ENCODE results near the gene PTGIS.

The PTGIS gene

GRCh38 chr20:49592120-49592519, 24.2 kb upstream of the PTGIS start:
- no peak overlapping the region for H3K27ac ChIP-seq
- no peak for TF ChIP-seq ZFX (IDR thresholded peaks at IDR 0.05; ENCODE audit: borderline replicate concordance)
- TF ChIP-seq, protein P1, sequence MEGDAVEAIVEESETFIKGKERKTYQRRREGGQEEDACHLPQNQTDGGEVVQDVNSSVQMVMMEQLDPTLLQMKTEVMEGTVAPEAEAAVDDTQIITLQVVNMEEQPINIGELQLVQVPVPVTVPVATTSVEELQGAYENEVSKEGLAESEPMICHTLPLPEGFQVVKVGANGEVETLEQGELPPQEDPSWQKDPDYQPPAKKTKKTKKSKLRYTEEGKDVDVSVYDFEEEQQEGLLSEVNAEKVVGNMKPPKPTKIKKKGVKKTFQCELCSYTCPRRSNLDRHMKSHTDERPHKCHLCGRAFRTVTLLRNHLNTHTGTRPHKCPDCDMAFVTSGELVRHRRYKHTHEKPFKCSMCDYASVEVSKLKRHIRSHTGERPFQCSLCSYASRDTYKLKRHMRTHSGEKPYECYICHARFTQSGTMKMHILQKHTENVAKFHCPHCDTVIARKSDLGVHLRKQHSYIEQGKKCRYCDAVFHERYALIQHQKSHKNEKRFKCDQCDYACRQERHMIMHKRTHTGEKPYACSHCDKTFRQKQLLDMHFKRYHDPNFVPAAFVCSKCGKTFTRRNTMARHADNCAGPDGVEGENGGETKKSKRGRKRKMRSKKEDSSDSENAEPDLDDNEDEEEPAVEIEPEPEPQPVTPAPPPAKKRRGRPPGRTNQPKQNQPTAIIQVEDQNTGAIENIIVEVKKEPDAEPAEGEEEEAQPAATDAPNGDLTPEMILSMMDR (IDR thresholded peaks at IDR 0.05): no peak

DNA sequence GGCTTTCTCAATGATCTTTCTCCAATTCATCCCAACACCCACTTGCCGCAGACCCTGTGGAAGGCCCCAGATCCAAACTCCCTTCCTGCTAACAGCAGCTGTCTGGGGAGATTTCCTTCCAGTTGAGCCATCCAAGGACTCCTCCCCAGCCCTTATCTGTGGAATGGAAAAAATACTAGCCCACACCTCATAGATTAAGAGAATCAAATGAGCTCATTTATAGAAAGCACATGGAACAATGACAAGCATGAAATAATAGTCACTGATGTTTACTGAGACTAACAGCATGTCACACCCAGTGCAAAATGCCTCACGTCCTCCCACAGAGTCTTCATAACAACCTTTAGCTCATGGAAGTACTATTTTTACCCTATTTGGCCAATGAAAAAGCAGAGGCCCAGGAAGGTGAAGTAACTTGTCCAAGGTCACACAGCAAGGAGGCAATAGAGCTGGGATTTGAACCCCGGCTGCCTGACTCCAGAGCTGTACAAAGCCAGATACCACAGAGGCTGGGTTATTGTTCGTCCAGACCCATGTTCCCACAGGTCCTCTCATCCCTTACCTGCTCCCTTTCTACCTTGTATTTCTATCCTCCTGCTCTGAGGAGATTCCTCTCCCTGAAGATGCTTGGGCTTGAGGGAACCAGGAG, 23.4 kb upstream of the PTGIS start:
- TF ChIP-seq, protein P1 (IDR thresholded peaks at IDR 0.05): no peak
- TF ChIP-seq ZFX (IDR thresholded peaks at IDR 0.05; ENCODE audit: borderline replicate concordance): no peak
- no peak overlapping the region for H3K27ac ChIP-seq

- no peak for TF ChIP-seq ZFX (IDR thresholded peaks at IDR 0.05; ENCODE audit: borderline replicate concordance)
- TF ChIP-seq, protein P1 (IDR thresholded peaks at IDR 0.05): no peak
- no peak overlapping the region for H3K27ac ChIP-seq
Observed at GRCh38 chr20:49590163-49591017, 22.5 kb upstream of the PTGIS start.

- no peak for TF ChIP-seq ZFX (IDR thresholded peaks at IDR 0.05; ENCODE audit: borderline replicate concordance)
- TF ChIP-seq, protein P1 (IDR thresholded peaks at IDR 0.05): no peak
- no peak overlapping the region for H3K27ac ChIP-seq
Observed at GRCh38 chr20:49589747-49590146, 21.8 kb upstream of the PTGIS start.

GRCh38 chr20:49587111-49587570, 19.2 kb upstream of the PTGIS start:
- H3K27ac ChIP-seq: no peak overlapping the region
- no peak for TF ChIP-seq ZFX (IDR thresholded peaks at IDR 0.05; ENCODE audit: borderline replicate concordance)
- TF ChIP-seq, protein P1 (IDR thresholded peaks at IDR 0.05): no peak

GRCh38 chr20:49585585-49586245, 17.8 kb upstream of the PTGIS start:
- TF ChIP-seq ZFX (IDR thresholded peaks at IDR 0.05; ENCODE audit: borderline replicate concordance): no peak
- TF ChIP-seq, protein P1 (IDR thresholded peaks at IDR 0.05): no peak
- H3K27ac ChIP-seq: no peak overlapping the region

Measured in 22Rv1 (cell line).